HG03575 (cell line): ENCODE measurements around the gene SKI.

ENCODE experiments used
- ATAC-seq: cut with Tn5 transposase; IDR thresholded peaks from one replicate; pipeline ENCODE4 v1.9.1; 2021; ENCODE audit not compliant: unreplicated experiment, insufficient number of reproducible peaks, low FRiP score; ENCODE audit errors: extremely low read depth

Gene SKI

DNA sequence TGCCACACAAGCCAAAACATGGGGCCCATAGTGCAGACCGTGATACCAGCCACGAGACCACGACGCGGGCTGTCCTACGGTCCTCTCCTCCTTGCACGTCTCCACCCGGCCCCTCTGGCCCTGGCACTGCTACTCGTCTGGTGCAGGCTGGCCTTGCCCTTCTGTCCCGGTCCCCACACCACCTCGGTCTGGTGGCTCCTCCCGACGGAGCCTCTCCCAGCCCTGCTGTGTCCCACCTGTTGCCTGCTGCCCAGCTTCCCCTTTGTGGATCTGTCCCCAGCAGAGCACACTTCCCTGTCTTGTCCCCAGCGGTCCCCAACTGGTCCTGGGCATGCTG lies 112.8 kb downstream of the SKI start:
- no peak for ATAC-seq

DNA sequence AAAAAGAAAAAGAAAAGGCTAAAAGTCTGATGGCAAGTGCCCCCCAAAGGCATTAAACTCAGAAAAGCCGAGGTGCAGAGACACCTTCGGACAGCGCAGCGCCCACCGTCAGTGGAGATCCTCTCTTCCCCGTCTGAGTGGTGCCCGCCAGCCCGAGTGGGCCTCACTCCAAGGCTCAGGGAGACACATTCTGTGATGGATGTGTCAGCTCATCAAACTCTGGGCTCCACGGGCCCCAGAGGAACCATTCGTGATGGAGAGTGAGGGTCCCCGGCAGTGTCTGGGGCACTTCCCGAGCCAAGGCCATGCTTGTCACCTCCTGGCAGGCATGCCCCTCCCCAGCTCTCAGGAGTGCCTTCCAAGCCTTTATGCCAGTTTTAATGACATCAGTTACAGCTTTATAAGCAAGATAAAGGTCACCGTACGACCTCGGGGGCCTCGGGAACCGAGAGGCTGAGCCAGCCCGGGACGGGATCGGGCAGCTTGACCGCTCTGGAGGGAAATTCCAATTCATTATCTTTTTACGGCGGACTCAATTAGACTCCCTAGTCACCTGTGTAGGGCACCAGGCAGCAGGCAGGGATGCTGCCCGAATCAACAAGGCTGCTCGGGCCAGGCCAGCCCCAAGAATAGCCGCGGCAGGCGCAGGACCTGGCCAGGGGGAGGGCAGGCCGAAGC lies 113.7 kb downstream of the SKI start:
- no peak for ATAC-seq

DNA sequence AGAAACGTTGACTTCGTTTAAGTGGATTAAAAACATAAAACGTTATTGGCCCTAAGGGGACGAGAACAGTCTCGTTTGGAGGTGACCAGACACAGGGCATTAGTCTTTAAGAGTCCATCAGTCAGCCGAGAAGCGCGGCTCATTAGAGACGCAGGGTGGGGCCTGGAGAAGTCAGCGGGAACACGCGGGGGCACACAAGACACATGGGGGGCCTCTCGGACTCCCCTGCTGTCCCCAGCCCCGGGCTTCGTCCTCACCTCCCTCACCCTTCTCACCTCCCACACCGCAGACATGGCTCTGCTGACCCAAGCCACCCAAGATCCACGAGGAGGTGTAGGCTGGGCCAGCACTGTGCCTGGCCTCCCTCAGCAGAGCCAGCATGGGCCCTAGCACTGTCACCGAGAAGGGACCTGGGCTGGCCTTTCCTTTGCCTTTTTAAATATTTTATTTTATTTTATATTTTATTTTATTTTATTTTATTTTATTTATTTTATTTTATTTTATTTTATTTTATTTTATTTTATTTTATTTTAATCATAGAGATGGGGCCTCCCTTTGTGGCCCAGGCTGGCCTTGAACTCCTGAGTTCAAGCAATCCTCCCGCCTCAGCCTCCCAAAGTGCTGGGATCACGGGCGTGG lies 114.4 kb downstream of the SKI start:
- no peak for ATAC-seq

DNA sequence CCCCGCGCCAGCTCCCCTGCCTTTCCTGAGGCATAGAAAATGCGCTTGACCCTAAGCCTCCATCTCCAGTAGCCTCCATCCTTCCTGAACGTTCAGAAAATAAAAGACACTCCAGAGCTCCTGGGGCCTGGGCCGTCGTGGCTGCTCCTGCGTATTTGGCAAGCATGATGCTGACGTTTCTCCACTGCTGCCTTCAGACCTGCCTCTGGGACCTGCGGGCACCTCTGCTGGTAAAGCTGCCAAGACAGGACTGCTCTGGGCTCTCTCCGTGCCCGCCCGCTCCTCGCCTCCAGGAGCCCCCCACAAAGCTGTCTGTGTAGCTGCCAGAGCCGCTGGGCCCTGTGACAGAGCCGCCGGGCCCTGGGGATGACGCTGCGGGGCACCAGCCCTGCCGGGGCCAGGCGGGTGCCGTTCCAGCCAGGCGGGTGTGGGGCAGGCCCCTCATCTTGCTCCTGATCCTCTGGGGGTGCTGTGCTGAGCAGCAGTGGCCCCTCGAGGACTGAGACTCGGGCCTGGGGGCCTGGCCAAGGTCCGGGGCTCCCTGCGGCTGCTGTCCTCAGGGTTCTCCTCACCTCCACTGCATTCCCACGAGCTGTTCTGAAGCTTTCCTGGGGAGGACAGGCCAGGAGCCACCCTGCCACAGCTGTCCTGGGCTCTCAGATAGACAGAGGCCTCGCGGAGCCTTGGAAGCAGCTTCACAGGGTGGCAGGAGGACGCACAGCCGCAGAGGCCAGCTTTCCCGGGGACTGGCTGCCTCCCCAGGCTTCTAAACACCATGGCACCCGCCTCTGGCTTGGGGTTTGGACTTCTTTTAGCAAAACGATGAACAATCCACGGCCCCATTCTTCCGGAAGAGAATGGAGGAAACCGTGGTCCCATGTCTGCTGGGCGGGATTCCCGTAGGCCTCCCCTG lies 115.2 kb downstream of the SKI start:
- ATAC-seq: no peak

DNA sequence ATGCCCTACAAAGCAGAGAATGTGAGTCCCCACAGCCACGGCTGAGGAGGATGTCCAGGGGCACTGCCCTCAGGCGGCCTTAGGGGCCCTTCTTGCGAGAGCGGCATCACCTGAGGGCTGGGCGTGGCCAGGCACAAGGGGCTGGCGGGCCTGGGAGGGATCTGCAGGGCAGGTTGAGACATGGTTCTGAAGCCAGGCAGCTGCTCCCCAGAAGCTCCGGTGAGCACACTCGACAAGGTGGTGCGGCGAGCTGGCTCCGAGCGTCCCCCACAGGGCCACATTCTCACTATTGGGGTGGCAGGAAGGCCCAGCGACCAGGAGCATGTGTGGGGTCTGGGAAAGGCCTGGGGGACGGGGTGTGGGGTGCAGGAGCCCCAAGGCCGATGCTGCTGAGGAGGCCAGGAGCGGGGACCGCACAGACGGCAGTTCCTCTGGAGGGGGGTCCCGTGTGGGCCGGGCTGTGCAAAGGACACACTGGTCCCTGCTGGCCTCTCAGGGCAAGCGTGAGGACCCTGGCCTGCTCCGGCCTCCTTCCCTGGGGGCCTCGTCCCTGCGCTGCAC lies 116.1 kb downstream of the SKI start:
- ATAC-seq: no peak

DNA sequence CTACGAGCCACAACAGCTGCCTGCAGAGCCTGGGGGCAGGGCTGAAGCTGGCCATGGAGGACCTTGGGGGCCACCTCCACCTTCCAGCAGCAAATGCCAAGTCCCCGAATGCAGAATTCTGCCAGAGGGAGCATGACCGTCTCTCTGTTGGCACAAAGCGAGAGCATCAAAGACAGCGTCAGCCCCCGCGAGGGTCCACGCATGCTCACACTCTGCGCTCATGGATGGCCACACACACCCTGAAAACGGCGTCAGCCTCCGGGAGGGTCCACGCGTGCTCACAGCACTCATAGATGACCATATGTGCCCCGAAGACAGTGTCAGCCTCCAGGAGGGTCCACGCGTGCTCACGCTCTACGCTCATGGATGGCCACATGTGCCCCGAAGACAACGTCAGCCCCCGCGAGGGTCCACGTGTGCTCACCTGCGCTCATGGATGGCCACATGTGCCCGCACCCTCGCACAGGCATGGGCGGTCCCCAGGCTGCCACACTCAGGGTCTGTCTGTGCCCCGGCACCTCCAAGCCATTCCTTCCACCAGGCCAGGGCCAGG lies 116.7 kb downstream of the SKI start:
- ATAC-seq: no peak

DNA sequence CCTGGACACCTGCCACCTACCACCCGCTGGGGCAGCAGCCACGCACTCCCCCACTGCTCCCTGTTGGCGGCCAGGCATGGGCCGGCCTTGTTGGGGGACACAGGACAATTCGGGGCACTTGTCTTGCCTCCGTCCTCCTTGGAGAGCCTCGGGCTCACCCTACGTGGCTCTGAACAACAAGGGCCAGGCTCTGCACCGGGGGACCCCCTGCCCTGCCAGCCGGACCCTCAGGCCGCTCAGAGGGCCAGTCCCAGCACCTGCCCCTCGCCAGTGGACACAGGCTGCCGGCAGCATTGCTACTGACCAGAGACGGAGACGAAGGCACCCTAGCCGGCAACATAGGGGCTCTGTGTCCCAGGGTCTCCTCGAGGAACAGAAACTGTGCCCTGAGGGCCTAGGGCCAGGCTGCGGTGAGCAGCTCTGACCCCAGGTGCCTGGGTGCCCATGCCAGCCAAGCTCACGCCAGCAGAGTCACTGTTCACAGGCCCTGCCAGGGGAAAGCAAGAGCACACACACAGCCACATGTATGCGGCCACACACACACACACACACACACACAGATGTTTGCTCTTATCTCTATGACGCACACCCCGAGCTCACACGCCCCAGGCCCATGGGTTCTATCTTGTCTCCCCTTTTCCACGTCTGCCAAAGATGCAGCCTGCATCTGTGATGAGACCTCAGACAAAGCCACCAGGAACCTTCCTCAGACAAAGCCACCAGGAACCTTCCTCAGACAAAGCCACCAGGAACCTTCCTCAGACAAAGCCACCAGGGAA lies 117.4 kb downstream of the SKI start:
- ATAC-seq: no peak

- no peak for ATAC-seq
Measured at GRCh38 chr1:2346691-2347408, 118.7 kb downstream of the SKI start.

GRCh38 chr1:2347409-2347785 lies 119.3 kb downstream of the SKI start:
- no peak for ATAC-seq

- ATAC-seq: no peak
Measured at GRCh38 chr1:2347896-2348295, 119.8 kb downstream of the SKI start.

GRCh38 chr1:2348346-2349325 lies 120.5 kb downstream of the SKI start:
- no peak for ATAC-seq

DNA sequence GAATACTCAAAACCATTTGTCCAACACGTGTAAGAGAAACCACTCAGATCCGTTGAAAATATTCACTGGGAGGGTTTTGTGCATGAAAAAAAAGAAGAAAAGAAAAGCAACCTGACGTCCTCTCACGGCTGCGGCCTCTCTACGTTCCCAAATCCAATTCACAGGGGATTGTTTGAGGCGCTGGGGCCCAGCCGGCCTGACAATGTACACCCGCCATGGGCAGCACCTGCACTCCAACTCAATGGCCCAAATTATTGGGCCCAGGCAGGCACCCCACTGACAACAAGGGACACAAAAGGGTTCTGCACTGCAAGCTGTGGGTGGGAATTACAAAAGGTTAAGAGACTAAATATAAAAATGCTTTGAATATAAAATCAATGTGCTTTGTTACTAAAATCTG lies 121.7 kb downstream of the SKI start:
- no peak for ATAC-seq

DNA sequence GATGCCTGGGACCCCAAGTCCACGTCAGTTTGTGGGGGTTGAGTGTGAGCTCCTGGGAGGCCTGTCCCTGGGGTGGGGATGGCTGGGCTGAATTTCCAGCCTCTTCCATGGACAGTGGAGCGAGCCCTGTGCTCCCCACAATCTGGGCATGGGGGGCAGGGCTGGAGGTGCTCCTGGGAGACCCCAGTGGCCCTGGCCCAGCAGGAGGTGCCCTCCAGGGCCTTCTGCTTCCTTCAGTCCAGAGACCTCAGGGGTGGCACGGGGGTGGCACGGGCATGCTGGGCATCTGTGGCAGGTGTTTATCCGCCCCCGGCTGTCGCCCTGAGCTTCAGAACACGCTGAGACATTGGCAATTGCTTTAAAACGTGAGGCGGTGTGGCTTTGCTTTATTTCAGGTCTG lies 122.4 kb downstream of the SKI start:
- no peak for ATAC-seq

- no peak for ATAC-seq
Measured at GRCh38 chr1:2350911-2351655, 123.0 kb downstream of the SKI start.

- ATAC-seq: no peak
Measured at GRCh38 chr1:2351723-2352122, 123.6 kb downstream of the SKI start.

- ATAC-seq: no peak
Measured at GRCh38 chr1:2352341-2352896, 124.3 kb downstream of the SKI start.
